GM11168 (cell line): Measurements from ENCODE around the gene MDC1.

Source experiments
- in situ Hi-C: fragments of 300-500 bp; cut with MboI; formaldehyde crosslinking; loops from one replicate; pipeline ENCODE4 v1.12.0; 2022; ENCODE audit warnings: low sequenced_read_pairs; ENCODE audit not compliant: unreplicated experiment

The MDC1 gene

GRCh38 chr6:30656513-30656912 is 60.6 kb downstream of the MDC1 start:
- in situ Hi-C loops: no loop called here

DNA sequence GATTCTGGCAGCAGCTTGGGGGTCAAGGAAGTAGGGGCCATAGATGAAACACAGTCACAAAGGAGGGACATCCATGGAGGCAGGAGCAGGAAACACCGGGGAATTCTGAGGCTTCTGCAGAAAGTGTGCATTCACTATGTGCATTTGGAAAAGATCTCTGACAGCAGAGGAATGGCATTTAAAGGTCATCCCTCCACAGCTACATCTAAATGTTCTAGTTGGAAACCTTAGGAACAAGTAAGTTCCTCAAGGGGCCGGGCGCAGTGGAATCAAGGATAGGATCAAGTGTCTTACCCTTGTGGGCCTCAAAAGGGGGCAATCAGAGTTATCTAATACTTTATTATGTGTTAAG is 61.4 kb downstream of the MDC1 start:
- in situ Hi-C loops: no loop called here

DNA sequence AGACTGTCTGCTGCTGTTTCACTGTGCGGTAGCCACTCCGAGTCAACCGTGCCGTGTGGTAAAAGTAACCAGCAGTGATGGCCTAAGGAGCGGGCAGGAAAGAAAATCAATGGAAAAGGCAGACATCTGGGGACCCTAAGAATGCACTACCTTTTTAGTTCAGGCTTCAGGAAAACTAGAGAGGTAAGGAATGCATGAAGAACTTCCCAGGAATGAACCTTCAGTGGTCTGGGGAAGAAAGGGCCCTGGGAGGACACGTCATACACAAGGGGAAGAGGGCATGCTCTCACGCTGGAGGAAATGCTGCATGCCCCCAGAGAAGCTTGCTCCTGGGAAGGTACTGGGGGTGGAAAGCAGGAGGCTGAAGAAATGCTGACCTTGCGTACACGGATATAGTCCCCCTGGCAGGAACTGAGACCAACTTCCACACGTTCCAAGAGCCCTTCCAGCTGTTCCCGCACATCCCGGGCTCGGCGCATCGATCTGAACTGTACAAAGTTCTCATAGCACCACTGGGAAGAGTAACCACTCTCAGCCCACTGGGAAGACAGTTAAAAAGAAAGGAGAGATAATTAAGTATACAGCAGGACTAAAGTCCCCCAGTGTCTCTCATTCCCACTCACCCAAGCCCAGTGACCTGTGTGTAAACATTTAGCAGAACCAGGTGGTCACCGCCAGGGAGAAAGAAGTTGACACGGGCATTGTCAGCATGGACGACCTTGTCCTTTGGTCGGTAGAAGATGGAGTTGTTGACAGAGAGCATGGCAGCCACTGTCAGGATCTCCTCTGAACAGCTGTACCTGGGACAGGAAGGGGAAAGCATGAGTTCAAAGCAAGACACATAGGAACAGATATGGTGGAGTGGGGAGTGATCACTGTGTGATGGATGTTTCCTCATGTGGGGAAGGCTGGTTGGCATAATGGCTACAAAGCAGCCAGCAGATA is 62.0 kb downstream of the MDC1 start:
- in situ Hi-C loops: no loop called here

DNA sequence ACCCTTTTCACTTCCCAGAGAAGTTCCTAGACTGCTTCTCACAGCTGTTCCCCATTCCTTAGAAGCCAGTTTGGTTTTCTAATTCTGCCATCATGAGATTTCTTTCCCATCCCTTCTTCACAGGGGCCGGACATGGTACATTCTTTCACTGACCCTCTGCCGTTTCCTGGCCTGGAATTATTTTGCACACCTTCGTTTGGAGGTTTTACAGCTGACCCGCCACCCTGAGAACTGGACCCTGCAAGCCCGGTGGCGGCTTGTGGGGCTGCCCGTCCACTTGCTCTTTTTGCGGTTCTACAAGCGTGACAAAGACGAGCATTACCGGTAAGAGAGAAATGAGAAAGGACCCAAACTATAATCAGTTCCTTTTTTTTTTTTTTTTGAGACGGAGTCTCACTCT is 65.9 kb downstream of the MDC1 start:
- in situ Hi-C loops: no loop called here
